Myocyte (in vitro differentiated cells): ENCODE measurements around the gene TARS2. TPM values are rescaled to one million over a fixed set of nuclear protein-coding genes. Genes with fewer than 3 reads are reported as not detected.

Experiments
- DNase-seq: peaks from one replicate; pipeline ENCODE4 v3.0.0-alpha.2; 2012; ENCODE audit warnings: low read depth
- polyA plus RNA-seq: library from polyadenylated mRNA; unstranded; fragments of >200 nt; gene quantifications from one replicate; pipeline ENCODE4 v1.2.1, GENCODE V29; 2012; ENCODE audit warnings: missing spikeins
- total RNA-seq: library from RNA; depleted of rRNA; stranded (reverse); fragments of >200 nt; gene quantifications from 2 replicates; pipeline ENCODE4 v1.2.3, GENCODE V29; 2014

Gene TARS2
- total RNA-seq: 17.7 and 19.2 TPM in 2 replicates
- polyA plus RNA-seq: 22.3 TPM

GRCh38 chr1:150486966-150487762 lies at the start of gene TARS2:
TARS2 (plus strand) TSS chr1:150487419; CDS start chr1:150487451, 32 bp downstream.
- DNase-seq: peak; percentile 99

- DNase-seq: no peak
Measured at GRCh38 chr1:150441121-150441520, 46.1 kb upstream of the TARS2 start.

GRCh38 chr1:150444232-150444631 lies 43.0 kb upstream of the TARS2 start:
- no peak for DNase-seq

GRCh38 chr1:150456146-150456647 lies 31.0 kb upstream of the TARS2 start:
- DNase-seq: no peak

GRCh38 chr1:150464422-150464826 lies 22.8 kb upstream of the TARS2 start:
- peak; percentile 59 for DNase-seq

GRCh38 chr1:150466964-150467363 lies 20.3 kb upstream of the TARS2 start:
- no peak for DNase-seq

- no peak for DNase-seq
Measured at GRCh38 chr1:150469291-150469690, 17.9 kb upstream of the TARS2 start.

GRCh38 chr1:150472601-150473200 lies 14.5 kb upstream of the TARS2 start:
- no peak for DNase-seq

GRCh38 chr1:150473659-150474058 lies 13.6 kb upstream of the TARS2 start:
- no peak for DNase-seq

GRCh38 chr1:150474869-150475268 lies 12.3 kb upstream of the TARS2 start:
- DNase-seq: no peak

GRCh38 chr1:150476754-150477153 lies 10.5 kb upstream of the TARS2 start:
- DNase-seq: no peak

GRCh38 chr1:150477320-150477719 lies 9.9 kb upstream of the TARS2 start:
- DNase-seq: no peak

- no peak for DNase-seq
Measured at GRCh38 chr1:150477733-150478132, 9.5 kb upstream of the TARS2 start.

GRCh38 chr1:150479370-150479769 lies 7.8 kb upstream of the TARS2 start:
- DNase-seq: no peak

- DNase-seq: no peak
Measured at GRCh38 chr1:150479927-150480352, 7.3 kb upstream of the TARS2 start.

- no peak for DNase-seq
Measured at GRCh38 chr1:150484431-150484830, 2.8 kb upstream of the TARS2 start.

GRCh38 chr1:150484861-150485260 lies 2.4 kb upstream of the TARS2 start:
- DNase-seq: peak; percentile 32

- DNase-seq: no peak
Measured at GRCh38 chr1:150487763-150488115, 520 bp downstream of the TARS2 start.

GRCh38 chr1:150493175-150493574 lies 6.0 kb downstream of the TARS2 start:
- no peak for DNase-seq

GRCh38 chr1:150498342-150498741 lies 11.1 kb downstream of the TARS2 start:
- no peak for DNase-seq

- no peak for DNase-seq
Measured at GRCh38 chr1:150505431-150505830, 18.2 kb downstream of the TARS2 start.
